ENCODE measurements around the gene CASZ1.

GRCh38 chr1:10588640-10589039 is 207.8 kb downstream of the CASZ1 start:
- TF ChIP-seq CTCF (IDR thresholded peaks at IDR 0.05) (no peak), REST (IDR thresholded peaks at IDR 0.05; ENCODE audit: insufficient read depth in 1 of 2, low read depth in 2 of 2, low read length in 1 of 2) (no peak), POLR2AphosphoS5 (IDR thresholded peaks at IDR 0.05; ENCODE audit: low read depth, low read length) (no peak), SIN3A (IDR thresholded peaks at IDR 0.05; ENCODE audit: borderline replicate concordance, insufficient read depth, low read depth, low read length) (no peak), TCF7L2 (IDR thresholded peaks at IDR 0.05; ENCODE audit: low read depth, low read length) (no peak)

Measured in Panc1 (cell line).